NCI-H82 treated with DMSO at 0.1 percent for 48 hours (cell line): ENCODE measurements around the gene FGF9.

ENCODE experiments used
- DNase-seq: peaks from one replicate; lab custom pipeline; 2025; ENCODE audit not compliant: unreplicated experiment; lab: John Stamatoyannopoulos, UW

The FGF9 gene

GRCh38 chr13:21703846-21704245 is 33.0 kb downstream of the FGF9 start:
- no peak for DNase-seq

- DNase-seq, result no peak
Observed at GRCh38 chr13:21707586-21707985, 36.7 kb downstream of the FGF9 start.

GRCh38 chr13:21709697-21710096 is 38.8 kb downstream of the FGF9 start:
- no peak for DNase-seq

GRCh38 chr13:21710163-21710562 is 39.3 kb downstream of the FGF9 start:
- no peak for DNase-seq

- DNase-seq, result no peak
Observed at GRCh38 chr13:21717817-21718216, 46.9 kb downstream of the FGF9 start.

- no peak for DNase-seq
Observed at GRCh38 chr13:21719463-21719862, 48.6 kb downstream of the FGF9 start.

GRCh38 chr13:21723807-21724505 is 53.1 kb downstream of the FGF9 start:
- DNase-seq, result no peak

- no peak for DNase-seq
Observed at GRCh38 chr13:21730186-21730880, 59.5 kb downstream of the FGF9 start.

GRCh38 chr13:21733475-21734263 is 62.8 kb downstream of the FGF9 start:
- DNase-seq, result no peak

- no peak for DNase-seq
Observed at GRCh38 chr13:21734961-21735360, 64.1 kb downstream of the FGF9 start.

- DNase-seq, result no peak
Observed at GRCh38 chr13:21735701-21736401, 65.0 kb downstream of the FGF9 start.

- no peak for DNase-seq
Observed at GRCh38 chr13:21736926-21737325, 66.1 kb downstream of the FGF9 start.

GRCh38 chr13:21738630-21739029 is 67.8 kb downstream of the FGF9 start:
- no peak for DNase-seq

GRCh38 chr13:21739771-21740170 is 68.9 kb downstream of the FGF9 start:
- no peak for DNase-seq

- no peak for DNase-seq
Observed at GRCh38 chr13:21741396-21741979, 70.6 kb downstream of the FGF9 start.

GRCh38 chr13:21742096-21742495 is 71.2 kb downstream of the FGF9 start:
- no peak for DNase-seq

- DNase-seq, result no peak
Observed at GRCh38 chr13:21744149-21744548, 73.3 kb downstream of the FGF9 start.

GRCh38 chr13:21745307-21745706 is 74.4 kb downstream of the FGF9 start:
- DNase-seq, result no peak

- no peak for DNase-seq
Observed at GRCh38 chr13:21747456-21747855, 76.6 kb downstream of the FGF9 start.

GRCh38 chr13:21748166-21748565 is 77.3 kb downstream of the FGF9 start:
- DNase-seq, result no peak

GRCh38 chr13:21749410-21749809 is 78.5 kb downstream of the FGF9 start:
- no peak for DNase-seq
